ENCODE data around the gene CLDN16. TPM values are rescaled to one million over a fixed set of nuclear protein-coding genes. Genes with fewer than 3 reads are reported as not detected.

CLDN16 gene
- total and polyA plus RNA-seq, 2 donors (not counting 1 experiment from before 2014, with no cell fraction given) = 0.10 to 0.33 TPM

GRCh38 chr3:190446573-190447279, 58.8 kb downstream of the CLDN16 start:
- H3K27me3 ChIP-seq (ENCODE audit: control insufficient read depth, insufficient read depth, low read length) = no peaks in the 10 kb centered on the region
- no peak overlapping the region for H3K4me2 ChIP-seq (ENCODE audit: extremely low read depth, insufficient read depth, low read length)
- DNase-seq (ENCODE audit: low read depth in 2 of 2) = peak in 1 of 2 donors; percentile 10
- H2AFZ ChIP-seq (ENCODE audit: low read length) = no peak overlapping the region
- H3K9ac ChIP-seq (ENCODE audit: insufficient read depth, low read length) = no peak overlapping the region
- H3K4me1 ChIP-seq (ENCODE audit: control insufficient read depth, extremely low read depth, insufficient read depth, low read length) = no peaks in the 10 kb centered on the region
- no peak overlapping the region for H3K4me3 ChIP-seq (replicated peaks in 1 of 4; ENCODE audit: control extremely low read depth in 1 of 4, insufficient read depth in 1 of 4, low read depth in 3 of 4, low read length in 4 of 4)
- H3K36me3 ChIP-seq (ENCODE audit: control insufficient read depth, insufficient read depth, low read length) = no peaks in the 10 kb centered on the region
- no peak for TF ChIP-seq EZH2 (IDR thresholded peaks at IDR 0.05; ENCODE audit: low read length, missing control alignments)
- TF ChIP-seq CTCF (conservative IDR thresholded peaks at IDR 0.05 in 1 of 2, IDR thresholded peaks at IDR 0.05 in 1 of 2; ENCODE audit: low read depth in 1 of 2, low read length in 2 of 2) = no peak
- H3K9me3 ChIP-seq (ENCODE audit: control insufficient read depth, insufficient read depth, low read depth, low read length) = no peaks in the 10 kb centered on the region
- no peak overlapping the region for H3K27ac ChIP-seq (ENCODE audit: insufficient read depth, low read length)
- no peaks in the 10 kb centered on the region for H3K79me2 ChIP-seq (ENCODE audit: control insufficient read depth, insufficient read depth, low read length)
- no peaks in the 10 kb centered on the region for H4K20me1 ChIP-seq (ENCODE audit: control insufficient read depth, extremely low read depth, insufficient read depth, low read length)

GRCh38 chr3:190448256-190448655, 60.3 kb downstream of the CLDN16 start:
- no peaks in the 10 kb centered on the region for H3K36me3 ChIP-seq (ENCODE audit: control insufficient read depth, insufficient read depth, low read length)
- no peak overlapping the region for H3K4me2 ChIP-seq (ENCODE audit: extremely low read depth, insufficient read depth, low read length)
- H3K9ac ChIP-seq (ENCODE audit: insufficient read depth, low read length) = no peak overlapping the region
- no peaks in the 10 kb centered on the region for H3K79me2 ChIP-seq (ENCODE audit: control insufficient read depth, insufficient read depth, low read length)
- H3K27ac ChIP-seq (ENCODE audit: insufficient read depth, low read length) = no peak overlapping the region
- DNase-seq (ENCODE audit: low read depth in 2 of 2) = no peak
- H2AFZ ChIP-seq (ENCODE audit: low read length) = no peak overlapping the region
- no peaks in the 10 kb centered on the region for H3K9me3 ChIP-seq (ENCODE audit: control insufficient read depth, insufficient read depth, low read depth, low read length)
- H4K20me1 ChIP-seq (ENCODE audit: control insufficient read depth, extremely low read depth, insufficient read depth, low read length) = no peaks in the 10 kb centered on the region
- TF ChIP-seq CTCF (conservative IDR thresholded peaks at IDR 0.05 in 1 of 2, IDR thresholded peaks at IDR 0.05 in 1 of 2; ENCODE audit: low read depth in 1 of 2, low read length in 2 of 2) (no peak), EZH2 (IDR thresholded peaks at IDR 0.05; ENCODE audit: low read length, missing control alignments) (no peak)
- no peaks in the 10 kb centered on the region for H3K4me1 ChIP-seq (ENCODE audit: control insufficient read depth, extremely low read depth, insufficient read depth, low read length)
- no peaks in the 10 kb centered on the region for H3K27me3 ChIP-seq (ENCODE audit: control insufficient read depth, insufficient read depth, low read length)
- H3K4me3 ChIP-seq (replicated peaks in 1 of 4; ENCODE audit: control extremely low read depth in 1 of 4, insufficient read depth in 1 of 4, low read depth in 3 of 4, low read length in 4 of 4) = no peak overlapping the region

GRCh38 chr3:190449801-190450200, 61.8 kb downstream of the CLDN16 start, which contains the start of gene TMEM207:
TMEM207 (minus strand) TSS chr3:190449901; CDS start chr3:190449809, 92 bp downstream.
- H3K4me2 ChIP-seq (ENCODE audit: extremely low read depth, insufficient read depth, low read length) = no peak within 1 kb of the TSS
- no peak for DNase-seq (ENCODE audit: low read depth in 2 of 2)
- H3K79me2 ChIP-seq (ENCODE audit: control insufficient read depth, insufficient read depth, low read length) = no peaks in the 10 kb centered on the region
- H3K9me3 ChIP-seq (ENCODE audit: control insufficient read depth, insufficient read depth, low read depth, low read length) = no peaks in the 10 kb centered on the region
- no peaks in the 10 kb centered on the region for H3K36me3 ChIP-seq (ENCODE audit: control insufficient read depth, insufficient read depth, low read length)
- no peak within 1 kb of the TSS for H3K27ac ChIP-seq (ENCODE audit: insufficient read depth, low read length)
- H3K4me3 ChIP-seq (replicated peaks in 1 of 4; ENCODE audit: control extremely low read depth in 1 of 4, insufficient read depth in 1 of 4, low read depth in 3 of 4, low read length in 4 of 4) = no peak within 1 kb of the TSS
- no peak within 1 kb of the TSS for H2AFZ ChIP-seq (ENCODE audit: low read length)
- no peak within 1 kb of the TSS for H3K9ac ChIP-seq (ENCODE audit: insufficient read depth, low read length)
- no peak for TF ChIP-seq CTCF (conservative IDR thresholded peaks at IDR 0.05 in 1 of 2, IDR thresholded peaks at IDR 0.05 in 1 of 2; ENCODE audit: low read depth in 1 of 2, low read length in 2 of 2)
- H3K27me3 ChIP-seq (ENCODE audit: control insufficient read depth, insufficient read depth, low read length) = no peaks in the 10 kb centered on the region
- no peaks in the 10 kb centered on the region for H4K20me1 ChIP-seq (ENCODE audit: control insufficient read depth, extremely low read depth, insufficient read depth, low read length)
- H3K4me1 ChIP-seq (ENCODE audit: control insufficient read depth, extremely low read depth, insufficient read depth, low read length) = no peaks in the 10 kb centered on the region

All from fibroblast of lung (primary cell).